ENCODE data around the gene CALML5. TPM values are rescaled to one million over a fixed set of nuclear protein-coding genes. Genes with fewer than 3 reads are reported as not detected.

Gene CALML5
- total RNA-seq, 3 donors from 2014 or later: not detected

DNA sequence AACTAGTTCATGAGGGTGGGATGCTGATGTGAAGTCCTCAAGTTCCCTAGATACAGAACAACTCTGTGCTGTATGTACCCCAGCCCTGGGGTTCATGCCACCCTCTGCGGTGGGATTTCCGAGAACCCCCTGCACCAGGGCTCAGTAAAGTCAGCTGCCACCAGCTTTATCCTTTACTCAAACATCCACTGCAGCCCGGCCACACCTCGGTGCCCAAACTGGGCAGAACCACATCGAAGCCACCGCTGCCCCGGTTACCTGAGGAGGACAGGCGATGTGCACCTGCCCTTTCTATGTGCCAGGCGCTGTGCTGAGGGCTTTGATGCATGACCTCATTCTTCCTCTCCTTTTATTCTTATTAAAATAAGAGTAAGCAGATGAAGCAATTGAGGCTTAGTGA lies 9.9 kb upstream of the CALML5 start:
- H3K9me3 ChIP-seq: no peaks in the 10 kb centered on the region
- TF ChIP-seq, protein P1, sequence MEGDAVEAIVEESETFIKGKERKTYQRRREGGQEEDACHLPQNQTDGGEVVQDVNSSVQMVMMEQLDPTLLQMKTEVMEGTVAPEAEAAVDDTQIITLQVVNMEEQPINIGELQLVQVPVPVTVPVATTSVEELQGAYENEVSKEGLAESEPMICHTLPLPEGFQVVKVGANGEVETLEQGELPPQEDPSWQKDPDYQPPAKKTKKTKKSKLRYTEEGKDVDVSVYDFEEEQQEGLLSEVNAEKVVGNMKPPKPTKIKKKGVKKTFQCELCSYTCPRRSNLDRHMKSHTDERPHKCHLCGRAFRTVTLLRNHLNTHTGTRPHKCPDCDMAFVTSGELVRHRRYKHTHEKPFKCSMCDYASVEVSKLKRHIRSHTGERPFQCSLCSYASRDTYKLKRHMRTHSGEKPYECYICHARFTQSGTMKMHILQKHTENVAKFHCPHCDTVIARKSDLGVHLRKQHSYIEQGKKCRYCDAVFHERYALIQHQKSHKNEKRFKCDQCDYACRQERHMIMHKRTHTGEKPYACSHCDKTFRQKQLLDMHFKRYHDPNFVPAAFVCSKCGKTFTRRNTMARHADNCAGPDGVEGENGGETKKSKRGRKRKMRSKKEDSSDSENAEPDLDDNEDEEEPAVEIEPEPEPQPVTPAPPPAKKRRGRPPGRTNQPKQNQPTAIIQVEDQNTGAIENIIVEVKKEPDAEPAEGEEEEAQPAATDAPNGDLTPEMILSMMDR (IDR thresholded peaks at IDR 0.05): no peak
- ATAC-seq (no peak), DNase-seq (peak in 2 of 3 donors; percentile 11 to 46)
- no peaks in the 10 kb centered on the region for H3K4me1 ChIP-seq (ENCODE audit: low read depth)
- intact Hi-C loops (cut with DNase I, micrococcal nuclease): no loop called here
- no peak overlapping the region for H3K4me3 ChIP-seq
- H3K36me3 ChIP-seq (ENCODE audit: low read depth): no peaks in the 10 kb centered on the region

DNA sequence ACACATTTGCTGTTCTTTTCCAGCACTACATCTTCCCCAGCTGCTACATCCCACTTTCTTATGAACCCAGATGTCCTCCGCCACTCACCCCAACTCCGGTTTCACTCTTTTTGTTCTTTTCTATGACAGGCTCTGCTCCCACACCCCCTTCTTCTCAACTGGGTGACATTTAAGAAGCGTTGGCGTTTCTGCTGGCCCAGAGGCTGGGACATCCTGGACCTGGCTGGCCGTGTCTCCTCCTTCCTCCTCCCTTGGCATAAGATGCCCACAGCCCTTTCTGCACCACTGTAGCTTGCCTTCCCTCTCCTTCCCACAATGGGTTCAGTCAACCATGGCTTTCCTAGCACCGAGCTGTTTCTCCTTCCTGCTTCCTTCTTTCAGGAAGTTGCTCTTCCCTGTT lies 9.4 kb upstream of the CALML5 start:
- H3K4me3 ChIP-seq: no peak overlapping the region
- intact Hi-C loops (cut with DNase I, micrococcal nuclease): no loop called here
- TF ChIP-seq, protein P1 (IDR thresholded peaks at IDR 0.05): no peak
- no peaks in the 10 kb centered on the region for H3K9me3 ChIP-seq
- H3K36me3 ChIP-seq (ENCODE audit: low read depth): no peaks in the 10 kb centered on the region
- no peaks in the 10 kb centered on the region for H3K4me1 ChIP-seq (ENCODE audit: low read depth)
- ATAC-seq (no peak), DNase-seq (peak in 1 of 3 donors; percentile 4)

DNA sequence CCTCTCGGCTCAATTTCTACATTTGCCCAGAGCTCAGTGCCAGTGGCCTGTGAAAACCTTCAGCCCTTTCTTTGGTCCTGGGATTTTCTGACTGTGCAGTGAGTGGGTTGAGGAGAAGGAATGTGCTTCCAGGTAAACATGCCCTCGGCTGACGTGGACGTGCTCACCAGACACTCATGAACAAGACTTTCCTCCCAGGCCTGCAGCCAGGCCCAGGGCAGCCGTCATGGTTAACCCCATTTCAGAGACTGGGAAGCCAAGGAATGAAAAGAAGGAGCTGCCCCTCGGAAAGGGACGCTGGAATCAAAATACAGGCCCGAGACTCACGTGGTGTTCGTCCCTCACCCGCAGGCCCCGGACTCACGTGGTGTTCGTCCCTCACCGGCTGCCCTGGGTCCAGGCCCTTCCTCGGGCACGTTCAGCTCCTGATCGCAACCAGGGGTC lies 8.8 kb upstream of the CALML5 start:
- intact Hi-C loops (cut with DNase I, micrococcal nuclease): no loop called here
- no peaks in the 10 kb centered on the region for H3K9me3 ChIP-seq
- H3K36me3 ChIP-seq (ENCODE audit: low read depth): no peaks in the 10 kb centered on the region
- H3K4me3 ChIP-seq: no peak overlapping the region
- peak in 2 of 3 donors; percentile 21 to 39 for DNase-seq
- H3K4me1 ChIP-seq (ENCODE audit: low read depth): no peaks in the 10 kb centered on the region
- ATAC-seq: no peak
- TF ChIP-seq, protein P1 (IDR thresholded peaks at IDR 0.05): no peak

DNA sequence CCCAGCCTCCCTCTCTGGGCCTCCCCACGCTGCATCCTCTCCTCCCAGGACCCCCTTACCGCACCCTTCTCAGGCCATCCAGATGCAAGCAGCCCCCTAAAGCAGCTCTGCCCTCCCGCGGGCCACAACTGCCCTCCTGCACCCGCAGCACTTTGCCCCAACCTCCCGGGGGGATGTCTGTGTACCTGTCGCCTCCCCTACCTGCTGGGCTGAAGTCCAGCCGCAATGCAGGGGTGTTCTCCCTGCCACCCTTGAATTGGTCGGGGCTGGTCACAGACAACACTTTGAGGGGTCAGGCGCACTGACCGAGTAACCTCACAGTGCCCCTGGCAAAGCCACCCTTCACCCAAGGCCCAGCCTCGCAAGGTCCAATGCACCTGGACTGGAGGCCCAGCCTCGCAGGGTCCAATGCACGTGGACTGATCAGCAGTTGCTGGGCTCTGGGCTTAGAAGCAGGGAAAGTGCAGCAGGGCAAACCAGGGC lies 8.3 kb upstream of the CALML5 start:
- ATAC-seq (no peak), DNase-seq (peak in 2 of 3 donors; percentile 25 to 49)
- TF ChIP-seq, protein P1 (IDR thresholded peaks at IDR 0.05): no peak
- no peaks in the 10 kb centered on the region for H3K36me3 ChIP-seq (ENCODE audit: low read depth)
- H3K4me1 ChIP-seq (ENCODE audit: low read depth): peaks cover 4% of the 10 kb centered on the region
- H3K4me3 ChIP-seq: no peak overlapping the region
- intact Hi-C loops (cut with DNase I, micrococcal nuclease): no loop called here
- H3K9me3 ChIP-seq: no peaks in the 10 kb centered on the region

DNA sequence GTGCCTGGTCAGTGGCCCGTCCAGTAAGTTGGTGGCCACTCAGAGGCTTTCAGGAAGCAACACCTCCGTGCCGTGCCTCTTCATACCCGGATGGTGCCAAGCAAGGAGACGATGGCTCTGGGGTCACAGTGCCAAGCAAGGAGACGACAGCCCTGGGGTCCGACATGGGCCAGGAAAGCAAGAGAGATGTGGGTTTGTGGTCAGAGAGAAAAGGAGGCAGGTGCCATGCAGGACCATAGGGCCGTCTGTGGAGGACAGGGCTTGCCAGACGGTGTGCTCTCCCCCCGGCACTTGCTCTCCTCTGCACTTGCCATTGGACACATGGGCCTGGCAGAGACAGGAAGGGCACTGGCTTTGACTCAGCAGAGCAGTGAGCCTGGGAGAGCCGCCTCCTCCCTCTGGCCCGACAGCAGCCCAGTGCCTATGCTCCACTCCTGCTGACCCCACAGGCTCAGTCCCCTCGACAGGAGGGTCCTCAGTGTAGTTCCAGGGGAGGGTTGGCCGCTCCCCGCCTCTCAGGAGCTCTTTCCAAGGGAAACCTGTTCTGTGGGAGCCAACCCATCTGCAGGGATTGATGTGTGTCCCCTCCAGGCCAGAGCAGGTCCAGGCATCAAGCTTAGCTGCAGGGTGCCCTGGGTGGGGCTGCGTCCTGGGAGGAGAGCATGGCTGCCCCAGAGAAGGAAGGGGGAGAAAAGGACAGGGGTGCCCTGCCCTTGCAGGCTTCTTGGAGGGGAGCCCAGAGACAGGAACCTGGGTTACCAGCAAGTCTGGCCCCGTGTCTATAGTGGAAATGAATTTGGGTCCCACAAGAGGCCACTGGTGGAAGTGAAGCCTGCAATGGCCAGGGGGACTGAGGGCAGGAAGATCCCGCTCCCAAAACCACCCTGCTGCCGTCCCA lies 7.6 kb upstream of the CALML5 start:
- no peaks in the 10 kb centered on the region for H3K9me3 ChIP-seq

More for the DNA sequence above, 7.6 kb upstream of the CALML5 start:
- TF ChIP-seq, protein P1 (IDR thresholded peaks at IDR 0.05): no peak
- intact Hi-C loops (cut with DNase I, micrococcal nuclease): no loop called here
- ATAC-seq: no peak
- no peak overlapping the region for H3K4me3 ChIP-seq
- H3K4me1 ChIP-seq (ENCODE audit: low read depth): peaks cover 6% of the 10 kb centered on the region
- H3K36me3 ChIP-seq (ENCODE audit: low read depth): no peaks in the 10 kb centered on the region
- peak in 2 of 3 donors; percentile 30 to 44 for DNase-seq

Data from mucosa of descending colon (tissue), 3 donors.